GM12874 (cell line): ENCODE measurements around the gene ERP27.

Experiments used
- CTCF ChIP-seq: IDR thresholded peaks from 2 replicates; pipeline ENCODE4 v1.5.1; 2011; ENCODE audit warnings: low read depth, mild to moderate bottlenecking, control low read depth, low read length, moderate library complexity; ENCODE audit not compliant: insufficient read depth

Gene ERP27

GRCh38 chr12:14938301-14938700, at the start of gene ERP27:
Gene ERP27, minus strand, starts transcription at chr12:14938537. Its CDS starts 29 bp downstream, at chr12:14938508.
- TF ChIP-seq CTCF, result no peak

GRCh38 chr12:14988035-14988434, 49.7 kb upstream of the ERP27 start:
- no peak for TF ChIP-seq CTCF

- no peak for TF ChIP-seq CTCF
Measured at GRCh38 chr12:14986449-14986848, 48.1 kb upstream of the ERP27 start.

GRCh38 chr12:14984766-14985285, 46.5 kb upstream of the ERP27 start:
- no peak for TF ChIP-seq CTCF

- TF ChIP-seq CTCF, result no peak
Measured at GRCh38 chr12:14984036-14984435, 45.7 kb upstream of the ERP27 start.

GRCh38 chr12:14982991-14983390, 44.7 kb upstream of the ERP27 start:
- TF ChIP-seq CTCF, result no peak

GRCh38 chr12:14982562-14982961, 44.2 kb upstream of the ERP27 start:
- TF ChIP-seq CTCF, result no peak

GRCh38 chr12:14981049-14981448, 42.7 kb upstream of the ERP27 start:
- TF ChIP-seq CTCF, result no peak
